GM12873 (cell line): ENCODE data around the gene TAGLN2.

Source experiments
- CTCF ChIP-seq: IDR thresholded peaks from 2 replicates; pipeline ENCODE4 v1.5.1; 2012; ENCODE audit warnings: low read depth, mild to moderate bottlenecking, moderate library complexity, low read length, control low read depth; ENCODE audit not compliant: insufficient read depth; ENCODE audit errors: missing control alignments

The TAGLN2 gene

GRCh38 chr1:159918352-159919200 is 6.7 kb downstream of the TAGLN2 start:
- no peak for TF ChIP-seq CTCF

- no peak for TF ChIP-seq CTCF
These were observed 7.6 kb downstream of the TAGLN2 start for GRCh38 chr1:159917533-159918351.

GRCh38 chr1:159916242-159917051 is 8.9 kb downstream of the TAGLN2 start:
- no peak for TF ChIP-seq CTCF

GRCh38 chr1:159915571-159916241 is 9.6 kb downstream of the TAGLN2 start:
- TF ChIP-seq CTCF, result no peak

- TF ChIP-seq CTCF, result no peak
These were observed 10.9 kb downstream of the TAGLN2 start for GRCh38 chr1:159914252-159915018.

GRCh38 chr1:159913451-159914192 is 11.7 kb downstream of the TAGLN2 start:
- no peak for TF ChIP-seq CTCF
